Upper lobe of left lung (tissue), 6 donors: ENCODE results near the gene MAP7D1. TPM values are rescaled to one million over a fixed set of nuclear protein-coding genes. Genes with fewer than 3 reads are reported as not detected.

Source experiments
- ATAC-seq, 2 donors: fragments of 200-7000 bp; cut with Tn5 transposase; one replicate each; pipeline ENCODE4 v1.9.1; 2022; ENCODE audit warnings: mild to moderate bottlenecking in 2 of 2, moderate library complexity in 2 of 2; ENCODE audit not compliant: low FRiP score in 2 of 2
- DNase-seq, 2 donors: peaks; one replicate each; pipeline ENCODE4 v3.0.0-alpha.2; 2019 to 2020
- H3K27ac ChIP-seq, 4 donors: fragments of 200-600 bp; sonication (generic); one replicate each; pipeline ENCODE4 v1.5.1; 2016 to 2019
- H3K27me3 ChIP-seq, 4 donors: fragments of 200-600 bp; sonication (generic); one replicate each; pipeline ENCODE4 v1.5.1; 2017 to 2019
- H3K36me3 ChIP-seq, 4 donors: fragments of 200-600 bp; sonication (generic); one replicate each; pipeline ENCODE4 v1.5.1; 2016 to 2019
- H3K4me1 ChIP-seq, 4 donors: fragments of 200-600 bp; sonication (generic); one replicate each; pipeline ENCODE4 v1.5.1; 2018 to 2019
- H3K4me3 ChIP-seq, 4 donors: fragments of 200-600 bp; sonication (generic); one replicate each; pipeline ENCODE4 v1.5.1; 2017 to 2019; ENCODE audit warnings: mild to moderate bottlenecking in 2 of 4, moderate library complexity in 1 of 4
- H3K9me3 ChIP-seq, 4 donors: fragments of 200-600 bp; sonication (generic); one replicate each; pipeline ENCODE4 v1.5.1; 2018 to 2019
- CTCF ChIP-seq, 6 experiments: fragments of 450-650 bp in 4 of 6; fragments of 200-600 bp in 2 of 6; sonication (generic) in 2 of 6; IDR thresholded peaks; one replicate each; pipeline ENCODE4 v1.5.1; 2016 to 2019; ENCODE audit warnings: antibody characterized with exemption in 6 of 6
- EP300 ChIP-seq, 4 donors: sonication (generic); formaldehyde crosslinking; IDR thresholded peaks; one replicate each; pipeline ENCODE4 v1.5.1; 2017; ENCODE audit warnings: antibody characterized with exemption in 4 of 4, control low read depth in 2 of 4
- POLR2A ChIP-seq, 4 donors: fragments of 450-650 bp; IDR thresholded peaks; one replicate each; pipeline ENCODE4 v1.5.1; 2016 to 2017; ENCODE audit warnings: antibody characterized with exemption in 4 of 4, mild to moderate bottlenecking in 2 of 4
- POLR2AphosphoS5 ChIP-seq, 2 donors: sonication (generic); formaldehyde crosslinking; IDR thresholded peaks; one replicate each; pipeline ENCODE4 v1.5.1; 2017; ENCODE audit warnings: antibody characterized with exemption in 2 of 2
- WGBS, 2 donors: methylation state at CpG; one replicate each; pipeline ENCODE4 v1.1.5; 2017 to 2018; 5-methylcytosine and 5-hydroxymethylcytosine counted together
- total RNA-seq, 6 donors: library from RNA; depleted of rRNA in 4 of 6; stranded (reverse); fragments of >200 nt in 4 of 6; gene quantifications; one replicate each; pipeline versions ENCODE4 v1.1.0 to v1.2.1, GENCODE V29; 2016 to 2021
- donor health status: DM: no; HTN: no; CAD: no; lungs with moderate emphysema.
- donor health status: DM: no; HTN: yes; CAD: no; lungs with severe emphysema.

MAP7D1 gene
- total RNA-seq, 6 donors from 2014 or later, result 129 to 290 (median 153) TPM

- no peak overlapping the region for H3K27ac ChIP-seq
- no peak for DNase-seq
- H3K36me3 ChIP-seq, result no peaks in the 10 kb centered on the region
- no peaks in the 10 kb centered on the region for H3K9me3 ChIP-seq
- no peak for TF ChIP-seq POLR2A (IDR thresholded peaks at IDR 0.05)
- no peak for TF ChIP-seq POLR2AphosphoS5 (IDR thresholded peaks at IDR 0.05)
- TF ChIP-seq EP300 (IDR thresholded peaks at IDR 0.05), result no peak
- TF ChIP-seq CTCF (IDR thresholded peaks at IDR 0.05), result no peak
- WGBS, 2 donors, result 94 to 96% methylated on average over 5 of the region's 5 CpGs
- peaks cover 2 to 15% (median 10%) of the 10 kb centered on the region in 4 donors for H3K4me1 ChIP-seq
- no peaks in the 10 kb centered on the region for H3K27me3 ChIP-seq
- no peak for ATAC-seq
- no peak overlapping the region for H3K4me3 ChIP-seq
Observed at GRCh38 chr1:36198641-36199040, 42.7 kb downstream of the MAP7D1 start.

- no peak overlapping the region for H3K4me3 ChIP-seq
- H3K4me1 ChIP-seq, result peaks cover 14 to 26% (median 22%) of the 10 kb centered on the region in 4 donors
- no peak for TF ChIP-seq CTCF (IDR thresholded peaks at IDR 0.05)
- no peak for TF ChIP-seq POLR2A (IDR thresholded peaks at IDR 0.05)
- no peak for TF ChIP-seq POLR2AphosphoS5 (IDR thresholded peaks at IDR 0.05)
- TF ChIP-seq EP300 (IDR thresholded peaks at IDR 0.05), result no peak
- peak overlapping the region in 3 of 4 donors; percentile 21 to 44 (median 24) for H3K27ac ChIP-seq
- H3K36me3 ChIP-seq, result no peaks in the 10 kb centered on the region
- no peaks in the 10 kb centered on the region for H3K27me3 ChIP-seq
- 54 to 58% methylated on average over 13 of the region's 13 CpGs for WGBS, 2 donors
- peak in 1 of 2 donors; percentile 59 for DNase-seq
- H3K9me3 ChIP-seq, result no peaks in the 10 kb centered on the region
- no peak for ATAC-seq
Observed at GRCh38 chr1:36199934-36200741, 44.2 kb downstream of the MAP7D1 start.

GRCh38 chr1:36203027-36203553 is 47.1 kb downstream of the MAP7D1 start:
- no peak for ATAC-seq

GRCh38 chr1:36203554-36204346 is 47.8 kb downstream of the MAP7D1 start:
- Histone ChIP-seq H3K9me3 (no peaks in the 10 kb centered on the region), H3K4me3 (no peak overlapping the region), H3K27ac (peak overlapping the region; percentile 77 to 84 (median 80)), H3K27me3 (no peaks in the 10 kb centered on the region), H3K4me1 (peaks cover 17 to 26% (median 22%) of the 10 kb centered on the region in 4 donors), H3K36me3 (no peaks in the 10 kb centered on the region)
- ATAC-seq (peak; percentile 81 to 89), DNase-seq (peak in 1 of 2 donors; percentile 91)
- TF ChIP-seq CTCF (IDR thresholded peaks at IDR 0.05) (no peak), POLR2AphosphoS5 (IDR thresholded peaks at IDR 0.05) (peak in 1 of 2 donors; percentile 16)
- WGBS, 2 donors, result 38 to 42% methylated on average over 10 of the region's 10 CpGs

More at GRCh38 chr1:36203027-36203553, 47.1 kb downstream of the MAP7D1 start:
- DNase-seq, result no peak
- Histone ChIP-seq H3K27ac (peak overlapping the region; percentile 77 to 84 (median 80)), H3K36me3 (no peaks in the 10 kb centered on the region), H3K27me3 (no peaks in the 10 kb centered on the region), H3K4me3 (no peak overlapping the region), H3K9me3 (no peaks in the 10 kb centered on the region), H3K4me1 (peaks cover 17 to 26% (median 22%) of the 10 kb centered on the region in 4 donors)
- 86% methylated on average over 2 to 3 of the region's 3 CpGs for WGBS, 2 donors
- TF ChIP-seq POLR2AphosphoS5 (IDR thresholded peaks at IDR 0.05), result no peak

GRCh38 chr1:36204347-36204909 is 48.5 kb downstream of the MAP7D1 start:
- no peak for TF ChIP-seq POLR2A (IDR thresholded peaks at IDR 0.05)
- TF ChIP-seq POLR2AphosphoS5 (IDR thresholded peaks at IDR 0.05), result no peak
- TF ChIP-seq EP300 (IDR thresholded peaks at IDR 0.05), result no peak
- TF ChIP-seq CTCF (IDR thresholded peaks at IDR 0.05), result no peak
- Histone ChIP-seq H3K9me3 (no peaks in the 10 kb centered on the region), H3K4me1 (peaks cover 18 to 26% (median 24%) of the 10 kb centered on the region in 4 donors), H3K36me3 (no peaks in the 10 kb centered on the region), H3K27ac (peak overlapping the region; percentile 77 to 84 (median 80)), H3K4me3 (no peak overlapping the region), H3K27me3 (no peaks in the 10 kb centered on the region)
- DNase-seq (peak in 1 of 2 donors; percentile 37), ATAC-seq (no peak)
- WGBS, 2 donors, result 52 to 67% methylated on average over 6 of the region's 6 CpGs
